H1 (cell line): ENCODE data around the gene PBXIP1.
A peak's percentile ranks its signal among the peaks of the same experiment; 100 is the strongest.

Source experiments
- ATF2 ChIP-seq: IDR thresholded peaks from 2 replicates; pipeline ENCODE4 v1.6.1; 2012; ENCODE audit warnings: low read length, inconsistent platforms
- CEBPB ChIP-seq: IDR thresholded peaks from 2 replicates; pipeline ENCODE4 v1.6.1; 2012; ENCODE audit warnings: low read depth, low read length
- CTCF ChIP-seq, 3 experiments: IDR thresholded peaks; 1 replicate in 2 of 3; 2 replicates in 1 of 3; pipeline versions ENCODE4 v1.5.1 to v1.6.1; 2011; ENCODE audit warnings: low read length in 3 of 3, mild to moderate bottlenecking in 3 of 3, inconsistent platforms in 2 of 3, low read depth in 1 of 3, moderate library complexity in 1 of 3; ENCODE audit not compliant: insufficient read depth in 1 of 3; ENCODE audit errors: control extremely low read depth in 1 of 3
- E2F6 ChIP-seq: IDR thresholded peaks from 2 replicates; pipeline ENCODE4 v1.6.1; 2012; ENCODE audit warnings: inconsistent platforms
- EP300 ChIP-seq, 2 experiments: IDR thresholded peaks; 1 replicate in 1 of 2; 2 replicates in 1 of 2; pipeline ENCODE4 v1.6.1; 2011 to 2012; ENCODE audit warnings: low read depth in 2 of 2, low read length in 2 of 2, mild to moderate bottlenecking in 2 of 2, borderline replicate concordance in 1 of 2, inconsistent platforms in 1 of 2, moderate library complexity in 1 of 2
- GABPA ChIP-seq: IDR thresholded peaks from 2 replicates; pipeline ENCODE4 v1.6.1; 2011; ENCODE audit warnings: mild to moderate bottlenecking, low read length, moderate library complexity, borderline replicate concordance; ENCODE audit not compliant: insufficient read depth
- HDAC6 ChIP-seq: IDR thresholded peaks from one replicate; pipeline ENCODE4 v1.7.1; 2012; ENCODE audit warnings: low read depth, mild to moderate bottlenecking, inconsistent platforms, low read length, moderate library complexity
- POLR2A ChIP-seq, 2 experiments: IDR thresholded peaks; 1 replicate in 1 of 2; 2 replicates in 1 of 2; pipeline ENCODE4 v1.6.1; 2011; ENCODE audit warnings: low read depth in 2 of 2, low read length in 2 of 2, mild to moderate bottlenecking in 2 of 2; ENCODE audit errors: control extremely low read depth in 1 of 2
- RAD21 ChIP-seq, 2 experiments: IDR thresholded peaks in 1 of 2; conservative IDR thresholded peaks in 1 of 2; 2 replicates each; pipeline ENCODE4 v1.6.1; 2011; ENCODE audit warnings: low read depth in 2 of 2, low read length in 2 of 2, improper control_type of control experiment in 1 of 2, inconsistent platforms in 1 of 2, mild to moderate bottlenecking in 1 of 2, moderate library complexity in 1 of 2
- SIN3A ChIP-seq, 2 experiments: IDR thresholded peaks in 1 of 2; conservative IDR thresholded peaks in 1 of 2; 2 replicates each; pipeline ENCODE4 v1.6.1; 2011 to 2012; ENCODE audit warnings: low read length in 2 of 2, improper control_type of control experiment in 1 of 2, low read depth in 1 of 2, mild to moderate bottlenecking in 1 of 2
- SP1 ChIP-seq: IDR thresholded peaks from 2 replicates; pipeline ENCODE4 v1.6.1; 2011; ENCODE audit warnings: low read depth, low read length
- SP2 ChIP-seq: IDR thresholded peaks from 2 replicates; pipeline ENCODE4 v1.6.1; 2012; ENCODE audit warnings: mild to moderate bottlenecking, low read length, inconsistent platforms
- YY1 ChIP-seq: IDR thresholded peaks from 2 replicates; pipeline ENCODE4 v1.6.1; 2011; ENCODE audit warnings: low read depth, mild to moderate bottlenecking, low read length

- TF ChIP-seq GABPA (no peak), POLR2A (IDR thresholded peaks at IDR 0.05; ENCODE audit: control extremely low read depth in 1 of 2, low read depth in 2 of 2, low read length in 2 of 2) (peak in 1 of 2 experiments; percentile 23; a peak in 1 of 3 replicates), E2F6 (no peak), CTCF (IDR thresholded peaks at IDR 0.05; ENCODE audit: control extremely low read depth in 1 of 3, insufficient read depth in 1 of 3, low read depth in 1 of 3, low read length in 3 of 3) (no peak), RAD21 (IDR thresholded peaks at IDR 0.05 in 1 of 2, conservative IDR thresholded peaks at IDR 0.05 in 1 of 2; ENCODE audit: low read depth in 2 of 2, low read length in 2 of 2) (no peak), EP300 (IDR thresholded peaks at IDR 0.05; ENCODE audit: borderline replicate concordance in 1 of 2, low read depth in 2 of 2, low read length in 2 of 2) (no peak), SP1 (no peak), SP2 (no peak), ATF2 (no peak), SIN3A (conservative IDR thresholded peaks at IDR 0.05 in 1 of 2, IDR thresholded peaks at IDR 0.05 in 1 of 2; ENCODE audit: low read depth in 1 of 2, low read length in 2 of 2) (no peak), HDAC6 (no peak), YY1 (no peak), CEBPB (no peak)
Measured at GRCh38 chr1:154993572-154994268, 37.8 kb upstream of the PBXIP1 start, which contains the start of gene LENEP.
